Sciatic nerve (tissue), 2 donors: ENCODE measurements around the gene NHLRC4. TPM values are rescaled to one million over a fixed set of nuclear protein-coding genes. Genes with fewer than 3 reads are reported as not detected.

Source experiments
- ATAC-seq: fragments of 200-7000 bp; cut with Tn5 transposase; one replicate; pipeline ENCODE4 v1.9.1; 2020; ENCODE audit warnings: mild to moderate bottlenecking, moderate library complexity
- DNase-seq: peaks from one replicate; pipeline ENCODE4 v3.0.0-alpha.2; 2020; ENCODE audit warnings: low spot score
- intact Hi-C: fragments of 100-400 bp; cut with DNase I; formaldehyde crosslinking; loops from one replicate; pipeline ENCODE4 v1.14.2; 2022
- total RNA-seq: library from RNA; stranded (reverse); fragmentation: NEBNext Ultra II Directional; extraction: Animal tissue kit (Norgen Biotek cat#: 25700); gene quantifications from one replicate; pipeline ENCODE4 v1.2.1, GENCODE V29; 2021
- donor health status: DM: no; HTN: no; CAD: no.
- donor health status: DM: no; HTN: no; CAD: no.

NHLRC4 gene
- total RNA-seq, 1 donor from 2014 or later, result 1.2 TPM

GRCh38 chr16:561957-562938 is 4.6 kb upstream of the NHLRC4 start:
- intact Hi-C loops, result no loop called here
- DNase-seq (no peak), ATAC-seq (no peak)

- ATAC-seq, result no peak
- intact Hi-C loops, result no loop called here
- no peak for DNase-seq
Observed at GRCh38 chr16:563072-563644, 3.6 kb upstream of the NHLRC4 start.

GRCh38 chr16:564690-565418 is 2.0 kb upstream of the NHLRC4 start:
- ATAC-seq (no peak), DNase-seq (no peak)
- intact Hi-C loops, result no loop called here

GRCh38 chr16:565419-566330 is 1.1 kb upstream of the NHLRC4 start:
- intact Hi-C loops, result no loop called here
- ATAC-seq, result no peak
- no peak for DNase-seq

GRCh38 chr16:567373-568256 is 810 bp downstream of the NHLRC4 start:
- DNase-seq (no peak), ATAC-seq (no peak)
- intact Hi-C loops, result no loop called here

GRCh38 chr16:568401-569258 is 1.8 kb downstream of the NHLRC4 start:
- DNase-seq (no peak), ATAC-seq (no peak)
- intact Hi-C loops, result no loop called here

GRCh38 chr16:569445-570254 is 2.8 kb downstream of the NHLRC4 start, which contains the start of gene PIGQ:
Gene PIGQ, plus strand, starts transcription at chr16:569968. Its CDS starts 4,107 bp downstream, at chr16:574075.
- ATAC-seq (peak; percentile 62), DNase-seq (peak; percentile 83)
- intact Hi-C loops, result no loop called here

- intact Hi-C loops, result no loop called here
- no peak for DNase-seq
- ATAC-seq, result no peak
Observed at GRCh38 chr16:572865-573650, 6.3 kb downstream of the NHLRC4 start.

GRCh38 chr16:574021-574760 is 7.4 kb downstream of the NHLRC4 start:
- ATAC-seq, result no peak
- intact Hi-C loops, result no loop called here
- DNase-seq, result no peak

GRCh38 chr16:575354-576196 is 8.8 kb downstream of the NHLRC4 start:
- intact Hi-C loops, result no loop called here
- ATAC-seq (no peak), DNase-seq (no peak)

- ATAC-seq, result no peak
- no peak for DNase-seq
- intact Hi-C loops, result no loop called here
Observed at GRCh38 chr16:576197-576822, 9.5 kb downstream of the NHLRC4 start.

- ATAC-seq (no peak), DNase-seq (no peak)
- intact Hi-C loops, result no loop called here
Observed at GRCh38 chr16:576823-577201, 10.0 kb downstream of the NHLRC4 start.

- intact Hi-C loops, result no loop called here
- ATAC-seq (no peak), DNase-seq (no peak)
Observed at GRCh38 chr16:577796-578195, 11.0 kb downstream of the NHLRC4 start.
